HG03139 (cell line): ENCODE data around the gene NKAIN2.

ENCODE experiments used
- ATAC-seq: cut with Tn5 transposase; IDR thresholded peaks from one replicate; pipeline ENCODE4 v1.9.1; 2021; ENCODE audit not compliant: unreplicated experiment

Gene NKAIN2

GRCh38 chr6:124867121-124867520 lies 1063.5 kb downstream of the NKAIN2 start:
- ATAC-seq: no peak

DNA sequence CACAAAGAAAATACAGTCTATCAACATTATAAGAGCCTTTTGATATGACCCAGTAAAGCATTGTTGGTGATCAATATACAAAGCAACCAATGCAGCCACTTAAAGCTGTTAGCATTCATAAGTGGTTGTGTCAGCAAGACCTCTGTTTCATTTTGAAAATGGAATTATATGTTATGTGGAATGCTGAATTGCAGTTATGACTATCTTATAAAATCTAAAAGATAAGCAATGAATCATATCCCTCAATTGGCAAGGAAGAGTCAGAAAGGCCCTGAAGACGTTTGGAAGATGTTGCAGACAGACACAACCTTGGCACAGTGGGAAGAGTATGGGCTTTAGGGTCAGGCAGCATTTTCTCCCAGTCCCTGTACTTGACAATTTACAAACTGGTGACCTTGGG lies 1064.8 kb downstream of the NKAIN2 start:
- ATAC-seq: no peak

DNA sequence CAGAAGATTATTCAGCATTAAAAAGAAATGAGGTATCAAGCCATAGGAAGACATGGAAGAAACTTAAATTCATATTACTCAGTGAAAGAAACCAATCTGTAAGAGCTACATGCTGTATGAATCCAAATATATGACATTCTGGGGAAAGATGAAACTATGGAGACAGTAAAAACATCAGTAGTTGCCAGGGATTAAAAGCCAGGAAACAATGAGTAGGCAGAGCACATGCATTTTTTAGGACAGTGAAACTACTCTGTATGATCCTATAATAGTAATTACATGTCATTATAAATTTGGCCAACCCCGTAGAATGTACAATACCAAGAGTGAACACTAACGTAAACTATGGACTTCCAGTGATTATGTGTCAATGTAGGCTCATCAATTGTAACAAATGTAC lies 1065.8 kb downstream of the NKAIN2 start:
- ATAC-seq: no peak

GRCh38 chr6:124870611-124871459 lies 1067.2 kb downstream of the NKAIN2 start:
- no peak for ATAC-seq

GRCh38 chr6:124872361-124873065 lies 1068.8 kb downstream of the NKAIN2 start:
- peak; percentile 75 for ATAC-seq

DNA sequence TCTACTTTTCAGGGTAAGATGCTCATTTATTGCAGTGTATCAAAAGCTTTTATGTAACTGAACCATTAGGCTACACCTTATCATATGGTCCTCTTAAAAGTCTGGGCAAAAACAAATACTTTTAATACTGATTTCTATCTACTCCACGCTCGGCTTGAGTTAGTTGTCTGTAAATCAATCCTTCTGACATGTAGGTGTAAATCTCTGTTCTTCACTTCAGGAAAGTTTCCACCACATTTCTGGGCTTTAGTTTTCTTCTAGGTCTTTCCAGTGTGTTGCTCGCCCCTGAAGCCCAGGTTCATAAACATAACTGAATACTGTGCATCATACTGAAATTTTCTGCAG lies 1069.4 kb downstream of the NKAIN2 start:
- peak; percentile 8 for ATAC-seq
